Astrocyte (in vitro differentiated cells and primary cell): ENCODE measurements around the gene CERT1. TPM values are rescaled to one million over a fixed set of nuclear protein-coding genes. Genes with fewer than 3 reads are reported as not detected.

Source experiments
- DNase-seq: peaks from one replicate; pipeline ENCODE4 v3.0.0-alpha.2; 2010; ENCODE audit warnings: low read depth
- FAIRE-seq: peaks from 2 replicates; lab custom pipeline; 2011; peaks lifted over from hg19 to GRCh38; lab: Jason Lieb, UNC
- H2AFZ ChIP-seq: 2 replicates; pipeline ENCODE4 v1.6.0; 2012; ENCODE audit warnings: low read depth, low read length, inconsistent platforms
- H3K27ac ChIP-seq: 2 replicates; pipeline ENCODE4 v1.5.1; 2011; ENCODE audit warnings: low read depth, low read length, inconsistent platforms
- H3K27me3 ChIP-seq: 2 replicates; pipeline ENCODE4 v1.6.0; 2011; ENCODE audit warnings: low read length, inconsistent platforms; ENCODE audit not compliant: insufficient read depth
- H3K36me3 ChIP-seq: 2 replicates; pipeline ENCODE4 v1.5.1; 2011; ENCODE audit warnings: low read length, inconsistent platforms; ENCODE audit not compliant: insufficient read depth
- H3K4me1 ChIP-seq: 2 replicates; pipeline ENCODE4 v1.5.1; 2011; ENCODE audit warnings: low read length, inconsistent platforms; ENCODE audit not compliant: insufficient read depth
- H3K4me2 ChIP-seq: 2 replicates; pipeline ENCODE4 v1.6.0; 2012; ENCODE audit warnings: low read length, inconsistent platforms
- H3K4me3 ChIP-seq: 2 replicates; pipeline ENCODE4 v1.5.1; 2011; ENCODE audit warnings: low read depth, mild to moderate bottlenecking, low read length, inconsistent platforms; ENCODE audit not compliant: insufficient read depth
- H3K79me2 ChIP-seq: 2 replicates; pipeline ENCODE4 v1.6.0; 2012; ENCODE audit warnings: mild to moderate bottlenecking, low read length, inconsistent platforms; ENCODE audit not compliant: insufficient read depth
- H3K9ac ChIP-seq: 2 replicates; pipeline ENCODE4 v1.6.0; 2012; ENCODE audit warnings: mild to moderate bottlenecking, low read length, inconsistent platforms
- H3K9me3 ChIP-seq: 2 replicates; pipeline ENCODE4 v1.5.1; 2012; ENCODE audit warnings: low read depth, mild to moderate bottlenecking, low read length, inconsistent platforms; ENCODE audit not compliant: insufficient read depth
- H4K20me1 ChIP-seq: 2 replicates; pipeline ENCODE4 v1.6.0; 2012; ENCODE audit warnings: low read length, inconsistent platforms; ENCODE audit not compliant: insufficient read depth
- H3K27ac Mint-ChIP-seq: one replicate; pipeline ENCODE4 v1.8.0; 2021; ENCODE audit warnings: mild to moderate bottlenecking, mixed read lengths; ENCODE audit not compliant: unreplicated experiment
- H3K27me3 Mint-ChIP-seq: one replicate; pipeline ENCODE4 v1.8.0; 2021; ENCODE audit warnings: low read depth, mixed read lengths; ENCODE audit not compliant: unreplicated experiment
- H3K36me3 Mint-ChIP-seq: one replicate; pipeline ENCODE4 v1.8.0; 2021; ENCODE audit warnings: low read depth, mixed read lengths; ENCODE audit not compliant: unreplicated experiment
- H3K4me1 Mint-ChIP-seq: one replicate; pipeline ENCODE4 v1.8.0; 2021; ENCODE audit warnings: low read depth, mixed read lengths; ENCODE audit not compliant: unreplicated experiment
- H3K4me3 Mint-ChIP-seq: one replicate; pipeline ENCODE4 v1.8.0; 2021; ENCODE audit warnings: mild to moderate bottlenecking, moderate library complexity, mixed read lengths; ENCODE audit not compliant: unreplicated experiment
- H3K9me3 Mint-ChIP-seq: one replicate; pipeline ENCODE4 v1.8.0; 2021; ENCODE audit warnings: mild to moderate bottlenecking, mixed read lengths; ENCODE audit not compliant: unreplicated experiment
- CTCF ChIP-seq: IDR thresholded peaks from 2 replicates; pipeline ENCODE4 v1.5.1; 2011; ENCODE audit warnings: low read depth, mild to moderate bottlenecking, inconsistent platforms, low read length, moderate library complexity; ENCODE audit not compliant: insufficient read depth
- EZH2 ChIP-seq: IDR thresholded peaks from 2 replicates; pipeline ENCODE4 v1.6.1; 2012; ENCODE audit warnings: mild to moderate bottlenecking, low read length, inconsistent platforms; ENCODE audit not compliant: insufficient read depth
- total RNA-seq: library from RNA; stranded (reverse); gene quantifications from 2 replicates; pipeline ENCODE4 v1.2.1, GENCODE V29; 2021

The CERT1 gene
- total RNA-seq, 1 donor from 2014 or later: 29.6 TPM

GRCh38 chr5:75558981-75559632 is 47.7 kb upstream of the CERT1 start:
- H3K4me3 Mint-ChIP-seq: no peak overlapping the region
- no peaks in the 10 kb centered on the region for H3K27me3 Mint-ChIP-seq
- no peak for FAIRE-seq
- H3K27ac Mint-ChIP-seq: no peak overlapping the region
- no peak for DNase-seq
- no peaks in the 10 kb centered on the region for H4K20me1 ChIP-seq
- H3K9me3 ChIP-seq: no peaks in the 10 kb centered on the region
- H3K4me3 ChIP-seq: no peak overlapping the region
- H3K9me3 Mint-ChIP-seq: peaks cover 14% of the 10 kb centered on the region
- no peaks in the 10 kb centered on the region for H3K4me1 ChIP-seq
- H3K9ac ChIP-seq: no peak overlapping the region
- H3K27ac ChIP-seq: no peak overlapping the region
- no peaks in the 10 kb centered on the region for H3K27me3 ChIP-seq
- H3K4me1 Mint-ChIP-seq: no peaks in the 10 kb centered on the region
- H3K36me3 Mint-ChIP-seq: peaks cover 31% of the 10 kb centered on the region
- TF ChIP-seq CTCF: no peak
- TF ChIP-seq EZH2: no peak
- H3K36me3 ChIP-seq: no peaks in the 10 kb centered on the region
- no peak overlapping the region for H2AFZ ChIP-seq
- peaks cover 18% of the 10 kb centered on the region for H3K79me2 ChIP-seq
- no peak overlapping the region for H3K4me2 ChIP-seq

- peaks cover 16% of the 10 kb centered on the region for H3K79me2 ChIP-seq
- H3K27me3 Mint-ChIP-seq: no peaks in the 10 kb centered on the region
- peaks cover 30% of the 10 kb centered on the region for H3K36me3 Mint-ChIP-seq
- H3K9ac ChIP-seq: no peak overlapping the region
- no peak overlapping the region for H3K27ac Mint-ChIP-seq
- TF ChIP-seq CTCF (no peak), EZH2 (no peak)
- H3K4me1 Mint-ChIP-seq: no peaks in the 10 kb centered on the region
- H3K27ac ChIP-seq: no peak overlapping the region
- H3K9me3 ChIP-seq: no peaks in the 10 kb centered on the region
- H3K36me3 ChIP-seq: no peaks in the 10 kb centered on the region
- FAIRE-seq (no peak), DNase-seq (no peak)
- no peaks in the 10 kb centered on the region for H3K4me1 ChIP-seq
- H3K4me3 ChIP-seq: no peak overlapping the region
- no peak overlapping the region for H3K4me2 ChIP-seq
- H2AFZ ChIP-seq: no peak overlapping the region
- H3K4me3 Mint-ChIP-seq: no peak overlapping the region
- no peaks in the 10 kb centered on the region for H4K20me1 ChIP-seq
- H3K9me3 Mint-ChIP-seq: peaks cover 7% of the 10 kb centered on the region
- no peaks in the 10 kb centered on the region for H3K27me3 ChIP-seq
These were observed 46.8 kb upstream of the CERT1 start for GRCh38 chr5:75558221-75558620.

GRCh38 chr5:75553358-75553757 is 41.9 kb upstream of the CERT1 start:
- H3K4me1 ChIP-seq: no peaks in the 10 kb centered on the region
- no peak overlapping the region for H3K4me3 Mint-ChIP-seq
- peaks cover 3% of the 10 kb centered on the region for H3K79me2 ChIP-seq
- no peaks in the 10 kb centered on the region for H3K4me1 Mint-ChIP-seq
- H3K36me3 ChIP-seq: peaks cover 8% of the 10 kb centered on the region
- H3K9me3 ChIP-seq: no peaks in the 10 kb centered on the region
- no peaks in the 10 kb centered on the region for H3K27me3 Mint-ChIP-seq
- no peaks in the 10 kb centered on the region for H3K27me3 ChIP-seq
- H3K9ac ChIP-seq: no peak overlapping the region
- peaks cover 14% of the 10 kb centered on the region for H3K36me3 Mint-ChIP-seq
- no peak overlapping the region for H3K27ac Mint-ChIP-seq
- no peak overlapping the region for H3K4me2 ChIP-seq
- H3K4me3 ChIP-seq: no peak overlapping the region
- H4K20me1 ChIP-seq: no peaks in the 10 kb centered on the region
- H2AFZ ChIP-seq: no peak overlapping the region
- no peak overlapping the region for H3K27ac ChIP-seq
- FAIRE-seq: no peak
- TF ChIP-seq EZH2 (no peak), CTCF (no peak)
- H3K9me3 Mint-ChIP-seq: no peaks in the 10 kb centered on the region
- DNase-seq: no peak
